ENCODE results near the gene SLC25A23.

GRCh38 chr19:6459262-6460098 is at the start of gene SLC25A23:
- peak; percentile 34; the same call in 1 of the 2 replicates for TF ChIP-seq POLR2AphosphoS5 (IDR thresholded peaks at IDR 0.05; ENCODE audit: low read depth, low read length)
- 0 out of 4 replicates have a peak, but pooled peaks of 1 of the 2 experiments have one; percentile 19 for TF ChIP-seq REST (IDR thresholded peaks at IDR 0.05; ENCODE audit: insufficient read depth in 1 of 2, low read depth in 2 of 2, low read length in 2 of 2)
- no peak for TF ChIP-seq SIN3A (IDR thresholded peaks at IDR 0.05; ENCODE audit: borderline replicate concordance, insufficient read depth, low read length)
- no peak for TF ChIP-seq TAF1 (IDR thresholded peaks at IDR 0.05; ENCODE audit: borderline replicate concordance, insufficient read depth, low read length)
- peak; percentile 79 for TF ChIP-seq FOXP2 (optimal IDR thresholded peaks at IDR 0.05; ENCODE audit: borderline replicate concordance, extremely low read depth, extremely low read length, insufficient read depth)

Data from PFSK-1 (cell line).